SK-N-SH treated with all-trans-retinoic acid at 6 μM for 48 hours (cell line): ENCODE measurements around the gene SPRR2B.

Experiments
- ATAC-seq: fragments of 200-7000 bp; cut with Tn5 transposase; 3 replicates; pipeline ENCODE4 v1.9.1; 2020; ENCODE audit warnings: mild to moderate bottlenecking, moderate library complexity
- ARNTL ChIP-seq: fragments of 450-650 bp; formaldehyde crosslinking; IDR thresholded peaks from 2 replicates; pipeline ENCODE4 v1.5.0; 2020; ENCODE audit warnings: low read depth, mild to moderate bottlenecking, moderate library complexity, borderline replicate concordance
- BACH2 ChIP-seq: fragments of 250-450 bp; sonication (Bioruptor Pico); IDR thresholded peaks from 2 replicates; pipeline ENCODE4 v1.9.0; 2021; ENCODE audit warnings: mild to moderate bottlenecking, borderline replicate concordance
- CSDC2 ChIP-seq: fragments of 250-450 bp; sonication (Bioruptor Pico); IDR thresholded peaks from 2 replicates; pipeline ENCODE4 v1.5.0; 2020; ENCODE audit warnings: mild to moderate bottlenecking, moderate library complexity
- CSRNP3 ChIP-seq: fragments of 250-450 bp; sonication (Bioruptor Pico); IDR thresholded peaks from 2 replicates; pipeline ENCODE4 v1.5.1; 2021; ENCODE audit warnings: mild to moderate bottlenecking, moderate library complexity
- ESRRG ChIP-seq: fragments of 250-450 bp; sonication (Bioruptor Pico); IDR thresholded peaks from 2 replicates; pipeline ENCODE4 v1.6.1; 2021; ENCODE audit warnings: mild to moderate bottlenecking
- GLIS3 ChIP-seq: fragments of 250-450 bp; sonication (Bioruptor Pico); IDR thresholded peaks from 2 replicates; pipeline ENCODE4 v1.5.0; 2020; ENCODE audit warnings: mild to moderate bottlenecking, moderate library complexity
- ISL1 ChIP-seq: fragments of 250-450 bp; sonication (Bioruptor Pico); IDR thresholded peaks from 2 replicates; pipeline ENCODE4 v2.1.2; 2022; ENCODE audit warnings: mild to moderate bottlenecking, moderate library complexity
- OSR1 ChIP-seq: fragments of 250-450 bp; sonication (Bioruptor Pico); IDR thresholded peaks from 2 replicates; pipeline ENCODE4 v1.8.0; 2022; ENCODE audit warnings: moderate library complexity, mild to moderate bottlenecking, inconsistent platforms
- PATZ1 ChIP-seq: fragments of 250-450 bp; sonication (Bioruptor Pico); IDR thresholded peaks from 2 replicates; pipeline ENCODE4 v1.8.0; 2020; ENCODE audit warnings: mild to moderate bottlenecking, moderate library complexity, borderline replicate concordance
- PPARA ChIP-seq: fragments of 250-450 bp; sonication (Bioruptor Pico); IDR thresholded peaks from 2 replicates; pipeline ENCODE4 v1.5.0; 2020; ENCODE audit warnings: mild to moderate bottlenecking, borderline replicate concordance
- RARB ChIP-seq: fragments of 250-450 bp; sonication (Bioruptor Pico); IDR thresholded peaks from 2 replicates; pipeline ENCODE4 v1.8.0; 2021; ENCODE audit warnings: mild to moderate bottlenecking, moderate library complexity
- SNAI2 ChIP-seq: fragments of 250-450 bp; sonication (Bioruptor Pico); IDR thresholded peaks from 2 replicates; pipeline ENCODE4 v1.5.0; 2020; ENCODE audit warnings: mild to moderate bottlenecking, moderate library complexity
- TCF4 ChIP-seq: fragments of 250-450 bp; sonication (Bioruptor Pico); IDR thresholded peaks from 2 replicates; pipeline ENCODE4 v1.8.0; 2021; ENCODE audit warnings: mild to moderate bottlenecking, moderate library complexity, borderline replicate concordance
- TSHZ2 ChIP-seq: fragments of 250-450 bp; sonication (Bioruptor Pico); IDR thresholded peaks from 2 replicates; pipeline ENCODE4 v1.5.0; 2020; ENCODE audit warnings: mild to moderate bottlenecking, moderate library complexity
- ZC3H10 ChIP-seq: fragments of 250-450 bp; sonication (Bioruptor Pico); IDR thresholded peaks from 2 replicates; pipeline ENCODE4 v1.5.1; 2021; ENCODE audit warnings: mild to moderate bottlenecking, moderate library complexity
- ZFP30 ChIP-seq: fragments of 450-650 bp; formaldehyde crosslinking; IDR thresholded peaks from 2 replicates; pipeline ENCODE4 v1.5.0; 2022; ENCODE audit warnings: mild to moderate bottlenecking, moderate library complexity
- ZNF565 ChIP-seq: fragments of 450-650 bp; formaldehyde crosslinking; conservative IDR thresholded peaks from 2 replicates; pipeline ENCODE4 v1.5.0; 2020; ENCODE audit warnings: low read depth, mild to moderate bottlenecking, moderate library complexity
- ZNF70 ChIP-seq: fragments of 450-650 bp; formaldehyde crosslinking; IDR thresholded peaks from 2 replicates; pipeline ENCODE4 v1.5.0; 2020; ENCODE audit warnings: mild to moderate bottlenecking, moderate library complexity
- ZNF8 ChIP-seq: fragments of 450-650 bp; formaldehyde crosslinking; IDR thresholded peaks from 2 replicates; pipeline ENCODE4 v1.5.0; 2020; ENCODE audit warnings: mild to moderate bottlenecking, moderate library complexity

SPRR2B gene

GRCh38 chr1:153058826-153059784, 12.3 kb downstream of the SPRR2B start:
- no peak for TF ChIP-seq PPARA (CRISPR knock-in tag)
- no peak for ATAC-seq

GRCh38 chr1:153058154-153058553, 13.3 kb downstream of the SPRR2B start:
- ATAC-seq, result peak; percentile 61; the same call in 1 of the 3 replicates
- no peak for TF ChIP-seq ZC3H10 (CRISPR knock-in tag)

GRCh38 chr1:153057375-153057774, 14.0 kb downstream of the SPRR2B start, which contains the start of gene SPRR2A:
Gene SPRR2A, minus strand, starts transcription at chr1:153057512. Its CDS starts 777 bp downstream, at chr1:153056735.
- TF ChIP-seq ZNF8 (no peak), CSRNP3 (no peak)
- TF ChIP-seq, all 23 proteins: peak for 0
- ATAC-seq, result no peak

DNA sequence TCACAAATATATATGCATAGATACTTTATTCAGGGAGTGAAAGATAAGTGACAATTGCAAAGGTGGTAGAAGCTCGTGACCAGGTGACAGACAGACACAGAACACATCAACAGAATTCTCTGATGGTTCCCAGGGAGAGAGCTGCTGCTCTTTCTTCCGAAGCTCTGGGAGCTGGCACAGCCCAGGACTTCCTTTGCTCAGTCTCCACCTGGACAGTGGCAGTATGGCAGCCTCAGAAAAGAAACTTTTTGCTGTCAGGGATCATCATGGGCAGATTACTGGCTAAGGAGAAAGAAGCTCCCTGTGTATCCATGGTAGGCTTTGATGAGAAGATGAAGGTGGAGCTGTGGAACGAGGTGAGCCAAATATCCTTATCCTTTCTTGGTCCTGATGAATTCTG, 15.3 kb downstream of the SPRR2B start:
- ATAC-seq, result peak; percentile 36; the same call in 1 of the 3 replicates

GRCh38 chr1:153049211-153049610, 22.2 kb downstream of the SPRR2B start:
- no peak for TF ChIP-seq ZC3H10 (CRISPR knock-in tag)
- TF ChIP-seq ZNF70 (CRISPR knock-in tag), result no peak
- no peak for TF ChIP-seq ZFP30
- TF ChIP-seq SNAI2 (CRISPR knock-in tag), result no peak
- no peak for TF ChIP-seq BACH2 (CRISPR knock-in tag)
- no peak for TF ChIP-seq RARB (CRISPR knock-in tag)
- TF ChIP-seq ZNF8, result no peak
- no peak for TF ChIP-seq ZNF565 (CRISPR knock-in tag)
- no peak for TF ChIP-seq GLIS3 (CRISPR knock-in tag)
- TF ChIP-seq OSR1 (CRISPR knock-in tag), result no peak
- TF ChIP-seq ISL1 (CRISPR knock-in tag), result no peak
- TF ChIP-seq TCF4 (CRISPR knock-in tag), result no peak
- TF ChIP-seq TSHZ2, result no peak
- no peak for TF ChIP-seq PATZ1 (CRISPR knock-in tag)
- TF ChIP-seq ARNTL (CRISPR knock-in tag), result no peak
- no peak for TF ChIP-seq CSRNP3
- no peak for TF ChIP-seq ESRRG
- TF ChIP-seq CSDC2 (CRISPR knock-in tag), result no peak
- no peak for TF ChIP-seq PPARA (CRISPR knock-in tag)
- TF ChIP-seq, all 23 proteins: peak for 0
- ATAC-seq, result no peak
